Heart left ventricle (tissue), 16 donors: Measurements from ENCODE around the gene MPZL3. TPM values are rescaled to one million over a fixed set of nuclear protein-coding genes. Genes with fewer than 3 reads are reported as not detected.

Experiments used
- ATAC-seq, 4 donors: fragments of 200-7000 bp; cut with Tn5 transposase; one replicate each; pipeline ENCODE4 v1.9.1; 2020 to 2022; ENCODE audit warnings: moderate library complexity in 4 of 4, mild to moderate bottlenecking in 3 of 4, moderate number of reproducible peaks in 1 of 4
- DNase-seq, 5 donors: peaks; one replicate each; pipeline ENCODE4 v3.0.0-alpha.2; 2020
- H3K27ac ChIP-seq, 12 donors: fragments of 200-600 bp; sonication (generic) in 4 of 12; one replicate each; pipeline versions ENCODE4 v1.5.0 to v1.8.0; 2016 to 2022; ENCODE audit warnings: mild to moderate bottlenecking in 2 of 12
- H3K27me3 ChIP-seq, 9 donors: fragments of 200-600 bp; sonication (generic) in 2 of 9; one replicate each; pipeline versions ENCODE4 v1.5.1 to v1.8.0; 2016 to 2022; ENCODE audit warnings: mild to moderate bottlenecking in 3 of 9
- H3K36me3 ChIP-seq, 9 donors: fragments of 200-600 bp; sonication (generic) in 2 of 9; one replicate each; pipeline versions ENCODE4 v1.5.0 to v1.8.0; 2018 to 2022; ENCODE audit warnings: mild to moderate bottlenecking in 2 of 9
- H3K4me1 ChIP-seq, 12 donors: fragments of 200-600 bp; sonication (generic) in 4 of 12; one replicate each; pipeline versions ENCODE4 v1.5.0 to v1.8.0; 2016 to 2022; ENCODE audit warnings: mild to moderate bottlenecking in 3 of 12
- H3K4me3 ChIP-seq, 12 donors: fragments of 200-600 bp; sonication (generic) in 4 of 12; one replicate each; pipeline versions ENCODE4 v1.5.0 to v1.8.0; 2017 to 2022; ENCODE audit warnings: mild to moderate bottlenecking in 9 of 12, moderate library complexity in 4 of 12
- H3K9me3 ChIP-seq, 12 donors: fragments of 200-600 bp; sonication (generic) in 4 of 12; one replicate each; pipeline versions ENCODE4 v1.5.0 to v1.8.0; 2016 to 2022; ENCODE audit warnings: mild to moderate bottlenecking in 1 of 12
- CTCF ChIP-seq, 12 donors: fragments of 200-600 bp; sonication (generic) in 4 of 12; IDR thresholded peaks; one replicate each; pipeline versions ENCODE4 v1.5.0 to v1.8.0; 2018 to 2022; ENCODE audit warnings: antibody characterized with exemption in 12 of 12, mild to moderate bottlenecking in 5 of 12
- POLR2A ChIP-seq, 2 donors: fragments of 450-650 bp; IDR thresholded peaks; one replicate each; pipeline ENCODE4 v1.6.1; 2017; ENCODE audit warnings: antibody characterized with exemption in 2 of 2, mild to moderate bottlenecking in 2 of 2, moderate library complexity in 2 of 2
- WGBS, 4 donors: extraction: QIAGEN DNeasy Blood & Tissue Kit in 2 of 4; methylation state at CpG; one replicate each; pipeline versions ENCODE4 v1.1.5 to v1.1.7; 2013 to 2018; 5-methylcytosine and 5-hydroxymethylcytosine counted together
- intact Hi-C, 10 donors: fragments of 100-400 bp; cut with DNase I; formaldehyde crosslinking; loops; one replicate each; pipeline versions ENCODE4 v1.11.1 to v1.14.2; 2022
- polyA plus RNA-seq, 2 donors: library from polyadenylated mRNA; stranded (reverse); fragments of 200-250 nt; gene quantifications; one replicate each; pipeline ENCODE4 v1.2.3, GENCODE V29; 2013
- total RNA-seq, 9 donors: library from RNA; depleted of rRNA in 2 of 9; stranded (reverse); fragments of >200 nt in 2 of 9; fragmentation: NEBNext Ultra II Directional in 3 of 9; extraction: Animal tissue kit (Norgen Biotek cat#: 25700) in 3 of 9; gene quantifications; one replicate each; pipeline versions ENCODE4 v1.1.0 to v1.2.4, GENCODE V29; 2016 to 2023
- donor health status: ischemic (EF 13 %, LVEDD 7.1; RV severe dilation, severe dysfunction).
- donor health status: healthy with polysubstance abuse.
- donor health status: DM: no; HTN: yes; CAD: no.
- donor health status: DM: no; HTN: no; CAD: no.
- donor health status: ischemic (EF 25% LVEDD 6.9; RV normal size, moderate dysfunction).
- donor health status: ischemic (EF 25% LVEDD 5.7; RV mildly dilated, moderate dysfunction).
- donor health status: healthy.
- donor health status: DM: yes; HTN: yes; CAD: no.
- donor health status: ischemic (EF 35%, LVEDD 5.7; RV mildly dilated, moderate dysfunction).
- donor health status: nonischemic (EF 11% LVEDD 7.7; RV severe dilation, severe dysfunction).
- donor health status: DM: yes; HTN: yes; CAD: no.
- donor health status: PGD.
- donor health status: ischemic (EF 29% LVEDD 5.4; RV normal size, mild dysfunction).
- donor health status: nonischemic (EF 23%, LVEDD 6.1; RV moderate dilation, normal function).

Gene MPZL3
- total and polyA plus RNA-seq, 11 donors = 1.3 to 6.2 (median 3.3) TPM

- H3K4me1 ChIP-seq = peaks cover 0 to 89% (median 15%) of the 10 kb centered on the region in 12 donors
- DNase-seq = no peak
- peaks cover 0 to 3% (median 0%) of the 10 kb centered on the region in 9 donors for H3K27me3 ChIP-seq
- peaks cover 0 to 17% (median 0%) of the 10 kb centered on the region in 9 donors for H3K36me3 ChIP-seq
- H3K9me3 ChIP-seq = no peaks in the 10 kb centered on the region
- peak overlapping the region in 8 of 12 donors; percentile 4 to 85 (median 46) for H3K27ac ChIP-seq
- no peak for ATAC-seq
- WGBS, 4 donors = 80 to 92% (median 90%) methylated on average over 7 of the region's 7 CpGs
- TF ChIP-seq POLR2A (IDR thresholded peaks at IDR 0.05) = no peak
- no peak for TF ChIP-seq CTCF (IDR thresholded peaks at IDR 0.05)
- intact Hi-C loops = no loop called here
- H3K4me3 ChIP-seq = no peak overlapping the region
Measured at GRCh38 chr11:118210323-118210722, 41.8 kb downstream of the MPZL3 start.

GRCh38 chr11:118209033-118209432 lies 43.1 kb downstream of the MPZL3 start:
- ATAC-seq = no peak
- Histone ChIP-seq H3K4me3 (no peak overlapping the region), H3K27ac (peak overlapping the region in 1 of 12 donors; percentile 82), H3K36me3 (peaks cover 0 to 23% (median 0%) of the 10 kb centered on the region in 9 donors), H3K9me3 (no peaks in the 10 kb centered on the region), H3K4me1 (peaks cover 0 to 91% (median 15%) of the 10 kb centered on the region in 12 donors), H3K27me3 (peaks cover 0 to 3% (median 0%) of the 10 kb centered on the region in 9 donors)
- TF ChIP-seq POLR2A (IDR thresholded peaks at IDR 0.05) (no peak), CTCF (IDR thresholded peaks at IDR 0.05) (no peak)
- WGBS, 4 donors = 88 to 93% (median 90%) methylated on average over 3 of the region's 3 CpGs
- DNase-seq = no peak
- intact Hi-C loops = loop anchor here in 1 of 10 donors (5.0 kb wide), 1 partner anchor 43 kb away; the partner anchor contains the start of gene MPZL3

- no peak for TF ChIP-seq POLR2A (IDR thresholded peaks at IDR 0.05)
- TF ChIP-seq CTCF (IDR thresholded peaks at IDR 0.05) = no peak
- Histone ChIP-seq H3K9me3 (no peaks in the 10 kb centered on the region), H3K4me3 (no peak overlapping the region), H3K36me3 (peaks cover 0 to 34% (median 0%) of the 10 kb centered on the region in 9 donors), H3K27ac (peak overlapping the region in 3 of 12 donors; percentile 2 to 82 (median 6)), H3K27me3 (peaks cover 0 to 3% (median 0%) of the 10 kb centered on the region in 9 donors), H3K4me1 (peaks cover 0 to 90% (median 13%) of the 10 kb centered on the region in 12 donors)
- intact Hi-C loops = loop anchor here in 1 of 10 donors (5.0 kb wide), 1 partner anchor 45 kb away; the partner anchor contains the start of gene MPZL3
- 78 to 87% (median 84%) methylated on average over 2 of the region's 2 CpGs for WGBS, 4 donors
- ATAC-seq = no peak
- no peak for DNase-seq
Measured at GRCh38 chr11:118207079-118207478, 45.1 kb downstream of the MPZL3 start.

GRCh38 chr11:118206391-118207031 lies 45.7 kb downstream of the MPZL3 start:
- intact Hi-C loops = loop anchor here in 1 of 10 donors (5.0 kb wide), 1 partner anchor 46 kb away; the partner anchor contains the start of gene MPZL3
- Histone ChIP-seq H3K27ac (peak overlapping the region in 4 of 12 donors; percentile 2 to 82 (median 23)), H3K36me3 (peaks cover 0 to 31% (median 0%) of the 10 kb centered on the region in 9 donors), H3K4me3 (no peak overlapping the region), H3K27me3 (peaks cover 0 to 3% (median 0%) of the 10 kb centered on the region in 9 donors), H3K9me3 (no peaks in the 10 kb centered on the region), H3K4me1 (peaks cover 0 to 87% (median 8%) of the 10 kb centered on the region in 12 donors)
- 24 to 42% (median 36%) methylated on average over 1 of the region's 1 CpG for WGBS, 4 donors
- TF ChIP-seq POLR2A (IDR thresholded peaks at IDR 0.05) (no peak), CTCF (IDR thresholded peaks at IDR 0.05) (no peak)
- ATAC-seq (peak in 3 of 4 donors; percentile 49 to 80 (median 61)), DNase-seq (peak in 1 of 5 donors; percentile 17)
